Activated T-helper 17 cell treated with anti-CD3 and anti-CD28 coated beads, Interleukin-2, amount 50 U/mL, for 72 hours (primary cell): ENCODE measurements around the gene EPN1. TPM values are rescaled to one million over a fixed set of nuclear protein-coding genes. Genes with fewer than 3 reads are reported as not detected.

Source experiments
- ATAC-seq: fragments of 150-1000 bp; cut with Tn5 transposase; replicated peaks from 2 replicates; pipeline ENCODE4 v1.10.0; 2021; ENCODE audit warnings: mild to moderate bottlenecking, moderate library complexity
- H3K27ac Mint-ChIP-seq: one replicate; pipeline ENCODE4 v1.8.0; 2022; ENCODE audit warnings: mixed read lengths
- H3K27me3 Mint-ChIP-seq: one replicate; pipeline ENCODE4 v1.8.0; 2022; ENCODE audit warnings: mixed read lengths
- H3K36me3 Mint-ChIP-seq: one replicate; pipeline ENCODE4 v1.8.0; 2022; ENCODE audit warnings: low read depth, mild to moderate bottlenecking, mixed read lengths
- H3K4me1 Mint-ChIP-seq: one replicate; pipeline ENCODE4 v1.8.0; 2022; ENCODE audit warnings: mixed read lengths
- H3K4me3 Mint-ChIP-seq: one replicate; pipeline ENCODE4 v1.8.0; 2022; ENCODE audit warnings: mild to moderate bottlenecking, mixed read lengths
- H3K9me3 Mint-ChIP-seq: one replicate; pipeline ENCODE4 v1.8.0; 2022; ENCODE audit warnings: mixed read lengths
- total RNA-seq, 2 donors: library from RNA; stranded (reverse); gene quantifications; one replicate each; pipeline ENCODE4 v1.2.3, GENCODE V29; 2022

EPN1 gene
- total RNA-seq, 2 donors from 2014 or later = 29.2 to 45.1 TPM

DNA sequence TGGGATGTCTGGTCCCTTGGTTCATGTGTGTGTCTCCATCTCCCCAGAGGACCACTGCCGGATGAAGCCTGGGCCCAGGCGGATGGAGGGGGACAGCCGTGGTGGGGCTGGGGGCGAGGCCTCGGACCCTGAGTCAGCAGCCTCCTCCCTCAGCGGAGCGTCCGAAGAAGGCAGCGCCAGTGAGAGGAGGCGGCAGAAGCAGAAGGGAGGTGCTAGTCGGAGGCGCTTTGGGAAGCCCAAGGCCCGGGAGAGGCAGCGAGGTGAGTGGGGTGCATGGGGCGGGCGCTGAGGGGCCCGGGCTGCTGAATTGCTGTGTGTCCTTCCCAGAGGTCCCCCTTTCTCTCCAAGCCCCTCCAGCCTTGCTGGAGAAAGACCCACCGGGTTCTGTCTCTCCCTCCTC is 23.8 kb upstream of the EPN1 start:
- no peak for ATAC-seq
- H3K9me3 Mint-ChIP-seq = no peaks in the 10 kb centered on the region
- peaks cover 12% of the 10 kb centered on the region for H3K4me1 Mint-ChIP-seq
- H3K27me3 Mint-ChIP-seq = no peaks in the 10 kb centered on the region
- H3K36me3 Mint-ChIP-seq = peaks cover 51% of the 10 kb centered on the region
- peak overlapping the region; percentile 49 for H3K4me3 Mint-ChIP-seq
- peak overlapping the region; percentile 46 for H3K27ac Mint-ChIP-seq

DNA sequence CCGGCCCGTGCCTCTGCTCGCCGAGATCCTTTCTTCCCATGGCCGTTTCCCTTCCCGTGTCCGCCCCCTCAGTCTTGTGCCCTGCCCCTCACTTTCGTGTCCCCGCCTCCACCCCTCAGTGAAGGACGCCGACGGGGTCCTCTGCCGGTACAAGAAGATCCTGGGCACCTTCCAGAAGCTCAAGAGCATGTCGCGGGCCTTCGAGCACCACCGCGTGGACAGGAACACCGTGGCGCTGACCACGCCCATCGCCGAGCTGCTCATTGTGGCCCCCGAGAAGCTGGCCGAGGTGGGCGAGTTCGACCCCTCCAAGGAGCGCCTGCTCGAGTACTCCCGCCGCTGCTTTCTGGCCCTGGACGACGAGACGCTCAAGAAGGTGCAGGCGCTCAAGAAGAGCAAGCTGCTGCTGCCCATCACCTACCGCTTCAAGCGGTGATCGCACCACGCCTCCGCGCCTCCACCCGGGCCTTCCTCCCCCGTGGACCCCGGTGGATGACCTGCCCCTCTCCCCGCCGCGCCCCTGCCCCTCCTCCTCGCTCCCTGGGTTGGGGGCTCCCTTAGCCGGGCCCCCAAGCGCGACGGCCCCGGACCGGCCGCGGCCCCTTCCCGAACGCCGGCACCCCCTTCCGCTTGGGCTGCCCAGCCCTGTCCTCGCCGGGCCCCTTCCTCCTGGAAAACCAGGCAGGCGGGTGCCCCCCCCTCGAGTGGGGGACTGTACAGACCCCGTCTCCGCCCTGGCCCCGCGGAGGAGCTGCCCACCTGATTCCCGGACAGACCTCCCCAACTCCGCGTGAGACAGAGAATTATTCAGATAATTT is 22.5 kb upstream of the EPN1 start:
- no peak for ATAC-seq

DNA sequence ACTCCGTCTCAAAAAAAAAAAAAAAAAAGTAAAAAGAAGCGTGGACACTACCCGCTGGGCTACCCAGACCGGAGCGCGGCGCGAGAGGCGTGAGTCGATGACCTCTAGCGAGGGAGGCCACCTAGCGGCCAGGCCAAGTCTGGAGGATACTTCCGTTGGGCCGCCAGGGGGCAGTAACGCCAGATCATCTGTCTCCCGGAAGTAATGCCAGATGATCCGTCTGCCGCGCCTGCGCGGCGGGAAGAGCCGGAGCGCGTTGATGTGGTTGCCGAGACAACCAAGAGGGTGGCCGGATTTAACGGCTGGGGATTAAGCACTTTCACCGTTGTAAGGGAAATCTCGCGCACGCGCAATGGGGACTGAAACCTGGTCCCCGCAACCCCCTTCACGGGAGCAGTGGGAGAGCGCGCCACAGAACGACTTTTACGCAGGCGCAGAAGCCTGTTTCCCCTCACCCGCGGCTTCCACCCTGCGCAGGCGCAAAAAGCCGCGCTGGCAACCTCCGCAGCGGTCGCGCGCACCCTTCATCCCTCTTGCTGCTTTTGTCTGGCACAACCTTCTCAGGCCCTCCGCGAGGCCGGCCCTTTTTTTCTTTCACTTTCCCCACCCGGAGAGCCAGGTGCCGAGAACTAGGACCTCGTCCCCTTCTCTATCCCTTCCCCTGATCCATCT is 21.2 kb upstream of the EPN1 start:
- peaks cover 56% of the 10 kb centered on the region for H3K36me3 Mint-ChIP-seq
- no peaks in the 10 kb centered on the region for H3K9me3 Mint-ChIP-seq
- peak overlapping the region; percentile 93 for H3K4me3 Mint-ChIP-seq
- peaks cover 21% of the 10 kb centered on the region for H3K4me1 Mint-ChIP-seq
- H3K27me3 Mint-ChIP-seq = no peaks in the 10 kb centered on the region
- ATAC-seq = peak; percentile 54
- H3K27ac Mint-ChIP-seq = peak overlapping the region; percentile 99

More for the DNA sequence above, 22.5 kb upstream of the EPN1 start:
- H3K9me3 Mint-ChIP-seq = no peaks in the 10 kb centered on the region
- peaks cover 51% of the 10 kb centered on the region for H3K36me3 Mint-ChIP-seq
- no peaks in the 10 kb centered on the region for H3K27me3 Mint-ChIP-seq
- peaks cover 16% of the 10 kb centered on the region for H3K4me1 Mint-ChIP-seq
- no peak overlapping the region for H3K4me3 Mint-ChIP-seq
- H3K27ac Mint-ChIP-seq = no peak overlapping the region

DNA sequence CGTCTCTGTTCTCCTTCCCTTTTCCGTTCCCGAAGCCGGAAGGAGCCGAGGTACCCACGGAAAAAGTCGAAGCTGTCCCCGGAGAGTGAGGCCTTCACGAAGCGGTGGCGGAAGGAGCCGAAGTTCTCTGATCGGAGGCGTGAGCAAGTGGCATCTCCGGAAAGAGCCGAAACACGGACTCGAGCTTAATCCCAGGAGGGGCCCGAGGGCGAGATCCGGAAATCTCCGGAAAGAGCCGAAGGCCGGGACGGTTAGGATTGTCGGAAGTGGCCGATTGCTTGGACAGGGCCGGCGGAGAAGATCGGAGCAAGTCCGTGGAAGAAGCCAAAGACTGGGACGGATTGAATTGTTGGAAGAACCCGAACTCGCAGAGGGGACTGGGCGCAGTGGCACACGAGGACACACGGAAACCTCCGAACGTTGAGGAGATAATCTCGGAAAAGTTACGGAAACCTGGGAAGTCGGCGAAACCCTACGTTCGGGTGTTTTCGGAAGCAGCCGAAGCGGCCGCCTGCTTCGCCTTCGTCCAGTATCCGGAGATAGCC is 20.6 kb upstream of the EPN1 start:
- peaks cover 23% of the 10 kb centered on the region for H3K4me1 Mint-ChIP-seq
- peak overlapping the region; percentile 93 for H3K4me3 Mint-ChIP-seq
- H3K36me3 Mint-ChIP-seq = peaks cover 62% of the 10 kb centered on the region
- peak; percentile 77 for ATAC-seq
- H3K9me3 Mint-ChIP-seq = no peaks in the 10 kb centered on the region
- peak overlapping the region; percentile 99 for H3K27ac Mint-ChIP-seq
- H3K27me3 Mint-ChIP-seq = no peaks in the 10 kb centered on the region

DNA sequence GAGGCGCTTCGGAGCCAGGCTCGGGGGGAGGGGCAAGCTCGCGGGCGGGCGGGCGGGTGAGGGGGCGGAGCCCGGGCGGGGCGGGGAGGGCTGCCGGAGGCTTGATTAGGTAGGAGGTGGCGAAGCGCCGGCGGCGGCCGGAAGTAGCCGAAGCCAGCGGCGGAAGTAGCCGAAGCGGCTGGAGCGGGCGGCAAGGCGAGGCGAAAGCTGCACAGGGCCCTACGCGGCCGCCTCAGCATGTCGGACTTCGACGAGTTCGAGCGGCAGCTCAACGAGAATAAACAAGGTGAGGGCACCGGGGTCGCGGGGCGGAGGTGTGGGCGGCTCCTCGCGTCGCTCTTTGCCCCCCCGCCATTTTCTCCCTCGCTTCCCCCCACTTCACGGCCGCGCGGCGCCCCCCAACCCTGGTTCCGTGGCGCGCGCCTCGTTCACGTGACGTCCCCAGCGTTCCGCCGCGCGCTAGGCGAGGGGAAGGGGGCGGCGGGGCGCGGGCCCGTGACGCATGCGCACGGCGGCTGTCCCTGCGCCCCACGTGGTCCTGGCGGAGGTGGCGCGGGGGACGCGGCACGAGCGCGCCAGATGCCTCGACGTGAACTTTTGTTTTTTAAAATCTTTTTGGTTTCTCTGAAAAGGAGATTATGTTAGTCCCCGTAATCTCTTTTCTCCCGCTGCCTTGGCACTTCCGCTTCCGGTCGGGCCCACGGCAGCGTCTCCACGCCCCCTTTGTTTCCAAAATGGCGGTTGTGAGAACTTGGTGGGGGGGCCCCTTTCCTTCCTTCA is 20.0 kb upstream of the EPN1 start, which contains the start of gene U2AF2:
Gene U2AF2, plus strand, starts transcription at position 168 of the 780 bp plus-strand sequence. Its CDS starts 70 bp downstream, at position 238.
- Mint-ChIP-seq H3K4me1 (peaks cover 21% of the 10 kb centered on the region), H3K9me3 (no peaks in the 10 kb centered on the region), H3K27me3 (no peaks in the 10 kb centered on the region), H3K36me3 (peaks cover 62% of the 10 kb centered on the region), H3K4me3 (peak within 1 kb of the TSS; percentile 93), H3K27ac (peak within 1 kb of the TSS; percentile 99)
- peak; percentile 50 for ATAC-seq

DNA sequence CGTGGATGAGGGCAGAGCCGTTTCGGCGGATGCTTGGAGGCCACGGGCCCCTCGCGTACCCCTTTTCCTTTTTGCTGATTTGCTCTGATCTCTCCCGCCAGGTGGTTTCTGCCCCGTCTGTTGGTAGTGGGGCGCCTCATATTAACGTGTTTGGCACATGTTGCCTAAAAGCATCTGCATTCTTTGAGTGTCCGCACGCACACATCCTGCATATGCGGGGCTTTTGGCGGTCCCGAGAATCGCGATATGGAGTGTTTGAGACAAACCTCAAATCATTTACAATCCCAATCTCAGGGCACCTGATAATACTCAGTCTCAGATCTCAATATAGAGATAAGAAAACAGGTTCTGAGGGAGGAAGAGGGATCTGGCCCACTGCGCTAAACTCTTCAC is 19.4 kb upstream of the EPN1 start:
- peak overlapping the region; percentile 99 for H3K27ac Mint-ChIP-seq
- ATAC-seq = no peak
- no peaks in the 10 kb centered on the region for H3K9me3 Mint-ChIP-seq
- peaks cover 15% of the 10 kb centered on the region for H3K4me1 Mint-ChIP-seq
- H3K36me3 Mint-ChIP-seq = peaks cover 65% of the 10 kb centered on the region
- H3K4me3 Mint-ChIP-seq = peak overlapping the region; percentile 93
- no peaks in the 10 kb centered on the region for H3K27me3 Mint-ChIP-seq

DNA sequence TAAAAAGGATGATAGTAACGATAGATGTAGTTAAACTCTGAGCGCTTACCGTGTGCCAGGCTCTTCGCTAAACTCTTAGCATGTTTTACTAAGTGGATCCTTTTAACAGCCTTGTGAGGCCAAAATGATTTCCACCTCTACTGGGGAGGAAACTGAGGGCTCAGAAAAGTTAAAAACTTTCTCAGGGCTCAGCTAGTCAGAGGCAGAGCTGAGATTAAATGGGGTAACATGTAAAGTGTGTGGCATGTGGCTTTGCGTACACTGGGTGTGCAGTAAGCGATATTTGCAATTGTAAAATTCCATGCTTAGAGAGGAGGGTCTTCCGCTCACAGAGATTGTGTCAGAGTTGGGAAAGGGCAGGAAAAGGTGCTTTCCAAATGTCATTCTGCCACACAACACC is 18.5 kb upstream of the EPN1 start:
- no peak for ATAC-seq
- Mint-ChIP-seq H3K36me3 (peaks cover 74% of the 10 kb centered on the region), H3K4me3 (peak overlapping the region; percentile 93), H3K27ac (peak overlapping the region; percentile 99), H3K9me3 (no peaks in the 10 kb centered on the region), H3K4me1 (peaks cover 16% of the 10 kb centered on the region), H3K27me3 (no peaks in the 10 kb centered on the region)

DNA sequence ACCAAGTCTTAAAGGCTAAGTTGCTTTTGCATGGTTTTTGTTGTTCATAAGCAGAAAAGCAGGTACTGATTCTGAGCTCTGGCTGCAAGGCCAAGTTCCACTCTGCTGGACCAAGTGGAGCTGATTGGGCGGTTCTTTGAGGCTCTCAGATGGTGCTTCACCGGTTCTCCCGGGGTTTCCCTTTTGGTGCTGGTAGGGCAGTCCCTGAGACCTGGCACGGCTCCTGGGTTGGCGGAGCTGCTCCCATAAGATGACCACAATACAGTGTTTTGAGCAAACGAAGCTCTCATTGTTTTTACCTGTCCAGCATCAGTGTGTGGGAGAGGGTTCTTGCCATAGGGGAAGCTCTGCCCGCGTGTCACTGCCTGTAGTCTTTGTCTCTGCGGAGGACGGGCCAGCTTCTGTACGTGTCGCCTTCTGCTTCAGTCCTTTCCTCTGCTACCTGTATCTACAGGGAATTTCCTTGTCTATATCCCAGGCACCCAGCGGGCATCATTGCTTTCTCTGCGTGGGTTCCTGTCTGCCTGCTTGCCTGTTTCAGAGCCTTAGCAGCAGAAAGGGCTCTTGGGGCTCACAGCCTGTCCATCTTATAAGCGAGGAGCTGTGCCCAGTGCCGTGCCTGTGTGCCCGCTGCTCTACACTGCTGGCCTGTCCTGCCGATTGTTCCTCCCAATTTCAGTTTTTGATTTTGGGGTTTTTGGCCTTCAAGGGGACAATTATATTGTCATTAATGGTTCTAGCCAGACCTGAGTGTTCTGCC is 17.9 kb upstream of the EPN1 start:
- peak; percentile 16 for ATAC-seq
- Mint-ChIP-seq H3K9me3 (no peaks in the 10 kb centered on the region), H3K36me3 (peaks cover 79% of the 10 kb centered on the region), H3K4me1 (peaks cover 23% of the 10 kb centered on the region), H3K4me3 (peak overlapping the region; percentile 93), H3K27me3 (no peaks in the 10 kb centered on the region), H3K27ac (peak overlapping the region; percentile 99)

DNA sequence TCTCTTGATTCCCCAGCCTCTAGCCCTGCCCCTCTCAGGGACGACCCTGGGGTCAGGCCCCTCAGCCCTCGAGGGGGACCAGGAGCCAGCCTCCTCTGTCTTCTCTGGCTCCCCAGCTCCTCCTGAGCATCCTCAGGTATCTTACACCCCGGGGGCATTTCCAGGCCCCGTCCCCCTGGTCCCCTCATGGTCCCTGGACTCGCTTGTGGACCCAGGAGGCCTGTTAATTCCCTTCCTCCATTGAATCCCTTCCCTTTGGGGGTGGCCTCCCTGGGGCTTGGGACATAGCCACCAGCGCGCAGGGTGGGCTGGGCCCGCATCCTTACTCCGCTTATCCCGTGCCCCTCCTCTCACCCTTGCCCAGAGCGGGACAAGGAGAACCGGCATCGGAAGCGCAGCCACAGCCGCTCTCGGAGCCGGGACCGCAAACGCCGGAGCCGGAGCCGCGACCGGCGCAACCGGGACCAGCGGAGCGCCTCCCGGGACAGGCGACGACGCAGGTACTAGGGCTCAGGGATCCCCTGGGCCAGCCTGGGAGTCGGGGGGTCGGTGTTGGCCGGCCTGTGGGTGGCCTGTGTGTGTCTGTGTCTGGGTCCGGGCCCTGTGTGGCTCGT is 16.1 kb upstream of the EPN1 start:
- ATAC-seq = no peak
- H3K4me3 Mint-ChIP-seq = peak overlapping the region; percentile 93
- H3K27ac Mint-ChIP-seq = peak overlapping the region; percentile 86
- H3K9me3 Mint-ChIP-seq = no peaks in the 10 kb centered on the region
- peaks cover 89% of the 10 kb centered on the region for H3K36me3 Mint-ChIP-seq
- peaks cover 26% of the 10 kb centered on the region for H3K4me1 Mint-ChIP-seq
- no peaks in the 10 kb centered on the region for H3K27me3 Mint-ChIP-seq

DNA sequence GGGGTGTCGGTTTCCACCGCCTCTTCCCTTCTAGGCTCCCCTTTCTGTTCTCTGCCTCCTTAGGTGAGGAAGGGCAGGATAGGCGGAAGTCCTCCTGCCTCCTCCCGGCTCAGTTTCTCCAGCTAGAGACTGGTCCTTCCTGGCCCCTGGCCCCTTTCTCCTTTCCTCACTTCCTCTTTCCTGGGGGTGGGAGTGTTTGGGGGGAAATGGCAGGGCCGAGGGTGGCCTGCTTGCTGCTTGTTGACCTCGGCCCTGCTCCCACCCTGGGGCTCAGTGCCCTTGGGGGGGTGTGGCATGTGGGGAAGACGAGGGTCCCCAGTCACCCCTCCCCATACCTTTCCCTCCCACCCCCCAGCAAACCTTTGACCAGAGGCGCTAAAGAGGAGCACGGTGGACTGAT is 15.2 kb upstream of the EPN1 start:
- Mint-ChIP-seq H3K4me1 (peaks cover 26% of the 10 kb centered on the region), H3K36me3 (peaks cover 90% of the 10 kb centered on the region), H3K9me3 (no peaks in the 10 kb centered on the region), H3K27me3 (no peaks in the 10 kb centered on the region), H3K4me3 (peak overlapping the region; percentile 93), H3K27ac (peak overlapping the region; percentile 86)
- ATAC-seq = no peak

DNA sequence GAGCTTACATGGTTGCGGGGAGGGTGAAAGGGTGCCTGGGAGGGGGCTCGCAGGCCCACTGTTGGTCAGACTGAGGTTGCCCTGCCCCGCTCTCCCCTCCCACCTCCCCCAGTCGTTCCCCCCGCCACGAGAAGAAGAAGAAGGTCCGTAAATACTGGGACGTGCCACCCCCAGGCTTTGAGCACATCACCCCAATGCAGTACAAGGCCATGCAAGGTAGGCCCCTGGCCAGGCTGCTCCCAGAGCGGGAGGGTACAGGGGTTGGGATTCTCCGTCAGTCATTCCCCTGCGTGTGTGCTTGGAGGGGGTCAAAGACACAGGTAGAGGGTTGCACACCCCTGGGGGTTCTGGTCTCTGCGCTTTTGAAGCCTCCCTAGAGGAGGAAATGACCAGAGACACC is 14.6 kb upstream of the EPN1 start:
- H3K27ac Mint-ChIP-seq = peak overlapping the region; percentile 86
- no peak for ATAC-seq

DNA sequence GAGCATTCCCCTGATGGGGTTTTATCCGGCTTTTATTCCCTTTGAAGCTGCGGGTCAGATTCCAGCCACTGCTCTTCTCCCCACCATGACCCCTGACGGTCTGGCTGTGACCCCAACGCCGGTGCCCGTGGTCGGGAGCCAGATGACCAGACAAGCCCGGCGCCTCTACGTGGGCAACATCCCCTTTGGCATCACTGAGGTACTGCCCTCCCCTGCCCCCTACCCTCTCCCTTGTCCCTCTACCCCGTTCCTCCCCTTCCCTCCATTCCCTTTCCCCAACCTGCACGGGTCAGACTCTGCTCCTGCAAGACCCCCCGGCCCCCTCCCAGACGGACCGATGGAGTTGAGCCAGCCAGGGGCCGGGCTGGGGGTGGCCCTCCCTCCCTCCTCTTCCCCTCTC is 14.0 kb upstream of the EPN1 start:
- no peaks in the 10 kb centered on the region for H3K27me3 Mint-ChIP-seq
- peaks cover 92% of the 10 kb centered on the region for H3K36me3 Mint-ChIP-seq
- H3K4me1 Mint-ChIP-seq = peaks cover 26% of the 10 kb centered on the region
- H3K27ac Mint-ChIP-seq = peak overlapping the region; percentile 86
- no peak overlapping the region for H3K4me3 Mint-ChIP-seq
- no peaks in the 10 kb centered on the region for H3K9me3 Mint-ChIP-seq
- ATAC-seq = no peak

More for the DNA sequence above, 14.6 kb upstream of the EPN1 start:
- Mint-ChIP-seq H3K4me3 (no peak overlapping the region), H3K27me3 (no peaks in the 10 kb centered on the region), H3K4me1 (peaks cover 26% of the 10 kb centered on the region), H3K9me3 (no peaks in the 10 kb centered on the region), H3K36me3 (peaks cover 92% of the 10 kb centered on the region)

DNA sequence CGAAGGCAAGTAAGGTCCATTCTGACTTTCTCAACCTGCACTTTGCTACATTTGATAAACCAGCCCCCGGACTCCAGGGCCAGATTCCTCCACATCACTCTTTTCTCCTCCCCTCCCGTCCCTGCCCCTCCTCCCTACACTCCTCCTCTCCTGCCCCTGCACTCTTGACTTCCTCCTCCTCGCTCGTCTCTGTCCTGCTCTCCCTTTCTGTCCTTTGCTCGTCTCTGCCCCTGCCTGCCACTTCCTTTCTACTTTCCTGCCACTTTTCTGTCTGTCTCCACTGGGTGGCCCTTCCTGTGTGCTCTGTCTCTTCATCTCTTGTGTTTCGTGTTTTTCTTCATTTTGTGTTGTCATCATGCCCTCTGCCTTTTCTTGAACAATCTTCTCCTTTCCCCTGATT is 13.2 kb upstream of the EPN1 start:
- no peak for ATAC-seq
- Mint-ChIP-seq H3K27ac (peak overlapping the region; percentile 67), H3K36me3 (peaks cover 92% of the 10 kb centered on the region), H3K27me3 (no peaks in the 10 kb centered on the region), H3K4me3 (no peak overlapping the region), H3K4me1 (peaks cover 26% of the 10 kb centered on the region), H3K9me3 (no peaks in the 10 kb centered on the region)
